ENCODE results near the gene LCMT2. TPM values are rescaled to one million over a fixed set of nuclear protein-coding genes. Genes with fewer than 3 reads are reported as not detected.

Gene LCMT2
- total RNA-seq, 6 donors from 2014 or later: 1.0 to 8.2 (median 6.3) TPM

- Histone ChIP-seq H3K4me3 (no peak overlapping the region), H3K9me3 (no peaks in the 10 kb centered on the region), H3K4me1 (peaks cover 0 to 6% (median 4%) of the 10 kb centered on the region in 4 donors), H3K36me3 (no peaks in the 10 kb centered on the region), H3K27ac (no peak overlapping the region), H3K27me3 (no peaks in the 10 kb centered on the region)
- TF ChIP-seq POLR2AphosphoS5 (IDR thresholded peaks at IDR 0.05): no peak
- TF ChIP-seq CTCF (IDR thresholded peaks at IDR 0.05): no peak
- no peak for TF ChIP-seq POLR2A (IDR thresholded peaks at IDR 0.05)
- no peak for TF ChIP-seq EP300 (IDR thresholded peaks at IDR 0.05)
- 27 to 52% methylated on average over 6 of the region's 6 CpGs for WGBS, 2 donors
- no peak for DNase-seq
- peak in 1 of 2 donors; percentile 85 for ATAC-seq (ENCODE audit: low FRiP score in 2 of 2)
Measured at GRCh38 chr15:43316016-43316970, 14.1 kb downstream of the LCMT2 start.

GRCh38 chr15:43314171-43314570, 16.2 kb downstream of the LCMT2 start:
- TF ChIP-seq EP300 (IDR thresholded peaks at IDR 0.05) (no peak), POLR2AphosphoS5 (IDR thresholded peaks at IDR 0.05) (no peak), CTCF (IDR thresholded peaks at IDR 0.05) (no peak), POLR2A (IDR thresholded peaks at IDR 0.05) (no peak)
- no peaks in the 10 kb centered on the region for H3K36me3 ChIP-seq
- no peaks in the 10 kb centered on the region for H3K27me3 ChIP-seq
- ATAC-seq (ENCODE audit: low FRiP score in 2 of 2) (peak in 1 of 2 donors; percentile 30), DNase-seq (no peak)
- H3K9me3 ChIP-seq: no peaks in the 10 kb centered on the region
- WGBS, 2 donors: 88% methylated on average over 3 of the region's 3 CpGs
- H3K4me1 ChIP-seq: peaks cover 0 to 6% (median 4%) of the 10 kb centered on the region in 4 donors
- no peak overlapping the region for H3K27ac ChIP-seq
- H3K4me3 ChIP-seq: no peak overlapping the region

GRCh38 chr15:43312378-43312777, 18.0 kb downstream of the LCMT2 start:
- H3K4me1 ChIP-seq: peaks cover 0 to 6% (median 2%) of the 10 kb centered on the region in 4 donors
- DNase-seq: no peak
- H3K4me3 ChIP-seq: no peak overlapping the region
- no peak overlapping the region for H3K27ac ChIP-seq
- WGBS, 2 donors: 64 to 69% methylated on average over 4 of the region's 4 CpGs
- no peak for ATAC-seq (ENCODE audit: low FRiP score in 2 of 2)
- TF ChIP-seq POLR2AphosphoS5 (IDR thresholded peaks at IDR 0.05) (no peak), POLR2A (IDR thresholded peaks at IDR 0.05) (no peak), EP300 (IDR thresholded peaks at IDR 0.05) (no peak), CTCF (IDR thresholded peaks at IDR 0.05) (no peak)
- no peaks in the 10 kb centered on the region for H3K9me3 ChIP-seq
- H3K36me3 ChIP-seq: no peaks in the 10 kb centered on the region
- no peaks in the 10 kb centered on the region for H3K27me3 ChIP-seq

- H3K27ac ChIP-seq: no peak within 1 kb of the TSS
- no peak within 1 kb of the TSS for H3K4me3 ChIP-seq
- no peaks in the 10 kb centered on the region for H3K4me1 ChIP-seq
- TF ChIP-seq POLR2AphosphoS5 (IDR thresholded peaks at IDR 0.05) (no peak), POLR2A (IDR thresholded peaks at IDR 0.05) (no peak), CTCF (IDR thresholded peaks at IDR 0.05) (no peak), EP300 (IDR thresholded peaks at IDR 0.05) (no peak)
- H3K27me3 ChIP-seq: no peaks in the 10 kb centered on the region
- no peaks in the 10 kb centered on the region for H3K9me3 ChIP-seq
- WGBS, 2 donors: 79 to 92% methylated on average over 11 of the region's 11 CpGs
- ATAC-seq (ENCODE audit: low FRiP score in 2 of 2): no peak
- DNase-seq: no peak
- H3K36me3 ChIP-seq: no peaks in the 10 kb centered on the region
Measured at GRCh38 chr15:43302205-43302817, 28.1 kb downstream of the LCMT2 start, which contains the start of gene TGM7. TGM7 (minus strand) TSS chr15:43302255.
